CD4-positive, CD25-positive, alpha-beta regulatory T cell (primary cell): ENCODE results near the gene ARHGEF39. TPM values are rescaled to one million over a fixed set of nuclear protein-coding genes. Genes with fewer than 3 reads are reported as not detected.

ENCODE experiments used
- ATAC-seq, 2 donors: fragments of 150-1000 bp; cut with Tn5 transposase; one replicate each; pipeline ENCODE4 v1.10.0; 2021; ENCODE audit warnings: low read depth in 2 of 2, moderate number of reproducible peaks in 2 of 2, moderate library complexity in 1 of 2
- DNase-seq, 3 donors: peaks; one replicate each; pipeline versions ENCODE4 v3.0.0 to v3.0.0-alpha.2; 2012 to 2022; ENCODE audit warnings: mixed read lengths in 1 of 3
- H3K27ac ChIP-seq: one replicate; pipeline ENCODE4 v1.7.0; 2013; ENCODE audit warnings: mild to moderate bottlenecking, low read length; ENCODE audit not compliant: insufficient read depth, poor library complexity, severe bottlenecking
- H3K27me3 ChIP-seq: one replicate; pipeline ENCODE4 v1.7.0; 2013; ENCODE audit warnings: low read length; ENCODE audit not compliant: control insufficient read depth, insufficient read depth
- H3K36me3 ChIP-seq: one replicate; pipeline ENCODE4 v1.7.0; 2013; ENCODE audit warnings: mild to moderate bottlenecking, low read length, moderate library complexity; ENCODE audit not compliant: control insufficient read depth, insufficient read depth
- H3K4me1 ChIP-seq: 2 replicates; pipeline ENCODE4 v1.7.0; 2013; ENCODE audit warnings: mild to moderate bottlenecking, low read length; ENCODE audit not compliant: insufficient read depth, control insufficient read depth, poor library complexity, severe bottlenecking
- H3K4me3 ChIP-seq: one replicate; pipeline ENCODE4 v1.7.0; 2013; ENCODE audit warnings: low read depth, mild to moderate bottlenecking, low read length, moderate library complexity
- H3K9me3 ChIP-seq, 2 experiments: 1 replicate in 1 of 2; 2 replicates in 1 of 2; pipeline ENCODE4 v1.7.0; 2013; ENCODE audit warnings: low read length in 2 of 2, mild to moderate bottlenecking in 1 of 2, moderate library complexity in 1 of 2; ENCODE audit not compliant: control insufficient read depth in 2 of 2
- H3K27ac Mint-ChIP-seq, 3 donors: one replicate each; pipeline ENCODE4 v1.8.0; 2020 to 2022; ENCODE audit warnings: mild to moderate bottlenecking in 3 of 3, mixed read lengths in 3 of 3, moderate library complexity in 2 of 3
- H3K27me3 Mint-ChIP-seq: one replicate; pipeline ENCODE4 v1.8.0; 2022; ENCODE audit warnings: mild to moderate bottlenecking, mixed read lengths
- H3K36me3 Mint-ChIP-seq: one replicate; pipeline ENCODE4 v1.8.0; 2020; ENCODE audit warnings: mixed read lengths
- H3K4me1 Mint-ChIP-seq, 4 donors: one replicate each; pipeline ENCODE4 v1.8.0; 2020 to 2022; ENCODE audit warnings: mixed read lengths in 4 of 4, mild to moderate bottlenecking in 1 of 4
- H3K4me3 Mint-ChIP-seq, 4 donors: one replicate each; pipeline ENCODE4 v1.8.0; 2020 to 2022; ENCODE audit warnings: mild to moderate bottlenecking in 4 of 4, mixed read lengths in 4 of 4, moderate library complexity in 3 of 4
- H3K9me3 Mint-ChIP-seq, 7 donors: one replicate each; pipeline ENCODE4 v1.8.0; 2020 to 2022; ENCODE audit warnings: mixed read lengths in 7 of 7, mild to moderate bottlenecking in 3 of 7, moderate library complexity in 2 of 7
- polyA plus RNA-seq, 4 donors: library from polyadenylated mRNA; unstranded; fragments of 300-500 nt; fragmentation: Illumina TruSeq; gene quantifications; one replicate each; pipeline ENCODE4 v1.2.3, GENCODE V29; 2021
- total RNA-seq: library from RNA; stranded (reverse); gene quantifications from one replicate; pipeline ENCODE4 v1.2.3, GENCODE V29; 2022

Gene ARHGEF39
- total and polyA plus RNA-seq, 5 donors from 2014 or later: 0.36 to 0.84 (median 0.44) TPM

- peaks cover 0 to 9% (median 7%) of the 10 kb centered on the region in 4 donors for H3K4me1 Mint-ChIP-seq
- Histone ChIP-seq H3K4me3 (no peak overlapping the region), H3K4me1 (peaks cover 5% of the 10 kb centered on the region), H3K36me3 (peaks cover 61% of the 10 kb centered on the region), H3K27ac (no peak overlapping the region), H3K27me3 (no peaks in the 10 kb centered on the region), H3K9me3 (no peaks in the 10 kb centered on the region)
- H3K27ac Mint-ChIP-seq: no peak overlapping the region
- ATAC-seq (no peak), DNase-seq (no peak)
- H3K9me3 Mint-ChIP-seq: no peaks in the 10 kb centered on the region
- H3K4me3 Mint-ChIP-seq: peak overlapping the region in 1 of 4 donors; percentile 47
- peaks cover 21% of the 10 kb centered on the region for H3K36me3 Mint-ChIP-seq
- no peaks in the 10 kb centered on the region for H3K27me3 Mint-ChIP-seq
Observed at GRCh38 chr9:35698231-35698630, 33.2 kb upstream of the ARHGEF39 start.

GRCh38 chr9:35697486-35697885 is 32.5 kb upstream of the ARHGEF39 start:
- H3K36me3 Mint-ChIP-seq: peaks cover 18% of the 10 kb centered on the region
- H3K27me3 ChIP-seq: no peaks in the 10 kb centered on the region
- no peaks in the 10 kb centered on the region for H3K27me3 Mint-ChIP-seq
- peaks cover 0 to 9% (median 7%) of the 10 kb centered on the region in 4 donors for H3K4me1 Mint-ChIP-seq
- H3K4me1 ChIP-seq: peaks cover 5% of the 10 kb centered on the region
- no peak overlapping the region for H3K27ac ChIP-seq
- H3K4me3 Mint-ChIP-seq: peak overlapping the region in 1 of 4 donors; percentile 47
- DNase-seq (no peak), ATAC-seq (no peak)
- H3K27ac Mint-ChIP-seq: no peak overlapping the region
- no peaks in the 10 kb centered on the region for H3K9me3 Mint-ChIP-seq
- H3K36me3 ChIP-seq: peaks cover 54% of the 10 kb centered on the region
- H3K4me3 ChIP-seq: no peak overlapping the region
- no peaks in the 10 kb centered on the region for H3K9me3 ChIP-seq

- peak overlapping the region in 2 of 3 donors; percentile 78 to 79 for H3K27ac Mint-ChIP-seq
Observed at GRCh38 chr9:35696520-35697215, 31.7 kb upstream of the ARHGEF39 start.

GRCh38 chr9:35695943-35696401 is 31.0 kb upstream of the ARHGEF39 start:
- Mint-ChIP-seq H3K27me3 (no peaks in the 10 kb centered on the region), H3K4me3 (no peak overlapping the region), H3K4me1 (peaks cover 7 to 22% (median 11%) of the 10 kb centered on the region in 4 donors), H3K27ac (peak overlapping the region in 1 of 3 donors; percentile 79), H3K9me3 (no peaks in the 10 kb centered on the region), H3K36me3 (peaks cover 18% of the 10 kb centered on the region)
- DNase-seq: no peak
- no peaks in the 10 kb centered on the region for H3K9me3 ChIP-seq
- H3K27me3 ChIP-seq: no peaks in the 10 kb centered on the region
- no peak for ATAC-seq
- peaks cover 13% of the 10 kb centered on the region for H3K4me1 ChIP-seq
- H3K27ac ChIP-seq: no peak overlapping the region
- H3K4me3 ChIP-seq: no peak overlapping the region
- peaks cover 42% of the 10 kb centered on the region for H3K36me3 ChIP-seq

More at GRCh38 chr9:35696520-35697215, 31.7 kb upstream of the ARHGEF39 start:
- Mint-ChIP-seq H3K4me3 (no peak overlapping the region), H3K27me3 (no peaks in the 10 kb centered on the region), H3K36me3 (peaks cover 18% of the 10 kb centered on the region), H3K4me1 (peaks cover 3 to 15% (median 9%) of the 10 kb centered on the region in 4 donors), H3K9me3 (no peaks in the 10 kb centered on the region)
- Histone ChIP-seq H3K4me1 (peaks cover 6% of the 10 kb centered on the region), H3K36me3 (peaks cover 48% of the 10 kb centered on the region), H3K27me3 (no peaks in the 10 kb centered on the region), H3K4me3 (no peak overlapping the region), H3K27ac (no peak overlapping the region), H3K9me3 (no peaks in the 10 kb centered on the region)
- DNase-seq (peak; percentile 39 to 62 (median 56)), ATAC-seq (peak; percentile 78 to 81)

GRCh38 chr9:35691757-35692301 is 26.8 kb upstream of the ARHGEF39 start:
- H3K36me3 Mint-ChIP-seq: peaks cover 5% of the 10 kb centered on the region
- Histone ChIP-seq H3K27me3 (no peaks in the 10 kb centered on the region), H3K4me3 (no peak overlapping the region), H3K9me3 (no peaks in the 10 kb centered on the region), H3K27ac (no peak overlapping the region), H3K4me1 (peaks cover 21% of the 10 kb centered on the region), H3K36me3 (peaks cover under 1% of the 10 kb centered on the region)
- no peaks in the 10 kb centered on the region for H3K9me3 Mint-ChIP-seq
- ATAC-seq (no peak), DNase-seq (no peak)
- H3K4me1 Mint-ChIP-seq: peaks cover 8 to 33% (median 15%) of the 10 kb centered on the region in 4 donors
- H3K4me3 Mint-ChIP-seq: peak overlapping the region; percentile 86 to 97 (median 92)
- H3K27me3 Mint-ChIP-seq: no peaks in the 10 kb centered on the region
- peak overlapping the region; percentile 66 to 78 (median 67) for H3K27ac Mint-ChIP-seq

GRCh38 chr9:35691334-35691650 is 26.3 kb upstream of the ARHGEF39 start:
- Mint-ChIP-seq H3K4me1 (peaks cover 3 to 27% (median 12%) of the 10 kb centered on the region in 4 donors), H3K27ac (peak overlapping the region; percentile 67 to 93 (median 78)), H3K4me3 (peak overlapping the region; percentile 86 to 97 (median 92)), H3K27me3 (no peaks in the 10 kb centered on the region), H3K9me3 (no peaks in the 10 kb centered on the region), H3K36me3 (no peaks in the 10 kb centered on the region)
- H3K9me3 ChIP-seq: no peaks in the 10 kb centered on the region
- H3K4me1 ChIP-seq: peaks cover 18% of the 10 kb centered on the region
- H3K27me3 ChIP-seq: no peaks in the 10 kb centered on the region
- H3K27ac ChIP-seq: peak overlapping the region; percentile 47
- H3K4me3 ChIP-seq: no peak overlapping the region
- no peaks in the 10 kb centered on the region for H3K36me3 ChIP-seq
- peak in 1 of 2 donors; percentile 17 for ATAC-seq
- no peak for DNase-seq

GRCh38 chr9:35690614-35691333 is 25.8 kb upstream of the ARHGEF39 start:
- Mint-ChIP-seq H3K4me1 (peaks cover 2 to 26% (median 11%) of the 10 kb centered on the region in 4 donors), H3K4me3 (peak overlapping the region; percentile 86 to 97 (median 92)), H3K27ac (peak overlapping the region; percentile 67 to 93 (median 78)), H3K36me3 (no peaks in the 10 kb centered on the region), H3K27me3 (no peaks in the 10 kb centered on the region), H3K9me3 (no peaks in the 10 kb centered on the region)
- Histone ChIP-seq H3K36me3 (no peaks in the 10 kb centered on the region), H3K9me3 (no peaks in the 10 kb centered on the region), H3K4me3 (no peak overlapping the region), H3K27me3 (no peaks in the 10 kb centered on the region), H3K4me1 (peaks cover 18% of the 10 kb centered on the region), H3K27ac (peak overlapping the region; percentile 47)
- peak in 1 of 2 donors; percentile 34 for ATAC-seq
- DNase-seq: peak; percentile 13 to 24 (median 18)
